Liver (tissue), 3 donors: ENCODE results near the gene TUBGCP2.

Source experiments
- ATF3 ChIP-seq: IDR thresholded peaks from 2 replicates; pipeline ENCODE4 v1.6.1; 2016; ENCODE audit warnings: antibody characterized with exemption
- CTCF ChIP-seq: fragments of 150-350 bp; IDR thresholded peaks from 2 replicates; pipeline ENCODE4 v1.5.1; 2017; ENCODE audit warnings: improper control_type of control experiment, low read depth, low read length; ENCODE audit not compliant: missing input control
- EGR1 ChIP-seq, 2 donors: IDR thresholded peaks; 2 replicates each; pipeline ENCODE4 v1.6.1; 2016 to 2018; ENCODE audit warnings: antibody characterized with exemption in 2 of 2, low read depth in 2 of 2
- FOXA1 ChIP-seq: IDR thresholded peaks from 2 replicates; pipeline ENCODE4 v1.6.1; 2016; ENCODE audit warnings: antibody characterized with exemption
- GABPA ChIP-seq, 2 donors: IDR thresholded peaks in 1 of 2; conservative IDR thresholded peaks in 1 of 2; 2 replicates each; pipeline ENCODE4 v1.6.1; 2016; ENCODE audit warnings: antibody characterized with exemption in 2 of 2, mild to moderate bottlenecking in 1 of 2, moderate library complexity in 1 of 2
- JUND ChIP-seq, 2 donors: IDR thresholded peaks; 2 replicates each; pipeline ENCODE4 v1.6.1; 2016; ENCODE audit warnings: antibody characterized with exemption in 2 of 2
- MAX ChIP-seq: IDR thresholded peaks from 2 replicates; pipeline ENCODE4 v1.6.1; 2016; ENCODE audit warnings: antibody characterized with exemption
- RAD21 ChIP-seq, 2 donors: IDR thresholded peaks; 2 replicates each; pipeline ENCODE4 v1.6.1; 2016; ENCODE audit warnings: antibody characterized with exemption in 2 of 2, mild to moderate bottlenecking in 2 of 2
- REST ChIP-seq: IDR thresholded peaks from 2 replicates; pipeline ENCODE4 v1.6.1; 2016; ENCODE audit warnings: antibody characterized with exemption, mild to moderate bottlenecking
- RXRA ChIP-seq, 2 donors: IDR thresholded peaks; 2 replicates each; pipeline ENCODE4 v1.6.1; 2017 to 2018; ENCODE audit warnings: antibody characterized with exemption in 2 of 2, mild to moderate bottlenecking in 1 of 2
- SP1 ChIP-seq: IDR thresholded peaks from 2 replicates; pipeline ENCODE4 v1.6.1; 2018; ENCODE audit warnings: antibody characterized with exemption, mild to moderate bottlenecking
- TAF1 ChIP-seq: conservative IDR thresholded peaks from 2 replicates; pipeline ENCODE4 v1.6.1; 2016; ENCODE audit warnings: antibody characterized with exemption, mild to moderate bottlenecking
- YY1 ChIP-seq: IDR thresholded peaks from 2 replicates; pipeline ENCODE4 v1.6.1; 2016; ENCODE audit warnings: antibody characterized with exemption, mild to moderate bottlenecking
- donor health status: healthy.
- donor health status: healthy.

- TF ChIP-seq RAD21 (IDR thresholded peaks at IDR 0.05) = no peak
- TF ChIP-seq REST = no peak
- no peak for TF ChIP-seq CTCF
- TF ChIP-seq ATF3 = no peak
- TF ChIP-seq EGR1 (IDR thresholded peaks at IDR 0.05; ENCODE audit: low read depth in 2 of 2) = no peak
- no peak for TF ChIP-seq GABPA (IDR thresholded peaks at IDR 0.05 in 1 of 2, conservative IDR thresholded peaks at IDR 0.05 in 1 of 2)
- TF ChIP-seq TAF1 = no peak
- no peak for TF ChIP-seq RXRA (IDR thresholded peaks at IDR 0.05)
- TF ChIP-seq FOXA1 = no peak
- TF ChIP-seq JUND (IDR thresholded peaks at IDR 0.05) = no peak
- TF ChIP-seq SP1 = no peak
- TF ChIP-seq MAX = no peak
- no peak for TF ChIP-seq YY1
Measured at GRCh38 chr10:133237241-133237587, 71.5 kb downstream of the TUBGCP2 start.
